Non-pigmented ciliary epithelial cell (primary cell): ENCODE data around the gene C12orf75.
"Not testable (repeated sequence)": the region's sequence is repeated elsewhere in the genome, so short reads cannot be mapped to it uniquely, and the experiment has no call there.

Experiments
- DNase-seq: peaks from one replicate; pipeline ENCODE4 v3.0.0-alpha.2; 2010; ENCODE audit warnings: low read depth

The C12orf75 gene

GRCh38 chr12:105310476-105311085 lies 19.9 kb upstream of the C12orf75 start:
- not testable (repeated sequence) for DNase-seq

- not testable (repeated sequence) for DNase-seq
These were observed 18.6 kb upstream of the C12orf75 start for GRCh38 chr12:105311936-105312335.

GRCh38 chr12:105313755-105314154 lies 16.7 kb upstream of the C12orf75 start:
- DNase-seq, result not testable (repeated sequence)

GRCh38 chr12:105315130-105315529 lies 15.4 kb upstream of the C12orf75 start:
- no peak for DNase-seq

- DNase-seq, result no peak
These were observed 14.8 kb upstream of the C12orf75 start for GRCh38 chr12:105315726-105316125.

GRCh38 chr12:105316931-105317852 lies 13.3 kb upstream of the C12orf75 start:
- peak; percentile 66 for DNase-seq

GRCh38 chr12:105317942-105318621 lies 12.4 kb upstream of the C12orf75 start:
- no peak for DNase-seq

- DNase-seq, result no peak
These were observed 11.6 kb upstream of the C12orf75 start for GRCh38 chr12:105318651-105319483.

GRCh38 chr12:105319691-105320209 lies 10.7 kb upstream of the C12orf75 start:
- DNase-seq, result no peak

- DNase-seq, result no peak
These were observed 9.4 kb upstream of the C12orf75 start for GRCh38 chr12:105321125-105321524.

- DNase-seq, result no peak
These were observed 8.4 kb upstream of the C12orf75 start for GRCh38 chr12:105322070-105322469.

GRCh38 chr12:105324704-105325103 lies 5.8 kb upstream of the C12orf75 start:
- no peak for DNase-seq

- no peak for DNase-seq
These were observed 5.4 kb upstream of the C12orf75 start for GRCh38 chr12:105325117-105325516.

- DNase-seq, result no peak
These were observed 587 bp upstream of the C12orf75 start for GRCh38 chr12:105329926-105330282.

- DNase-seq, result no peak
These were observed 677 bp downstream of the C12orf75 start for GRCh38 chr12:105330931-105331804.

- DNase-seq, result no peak
These were observed 1.3 kb downstream of the C12orf75 start for GRCh38 chr12:105331805-105332251.

- DNase-seq, result not testable (repeated sequence)
These were observed 1.8 kb downstream of the C12orf75 start for GRCh38 chr12:105332286-105332685.

GRCh38 chr12:105332925-105333324 lies 2.4 kb downstream of the C12orf75 start:
- no peak for DNase-seq

- DNase-seq, result no peak
These were observed 3.5 kb downstream of the C12orf75 start for GRCh38 chr12:105334001-105334400.

GRCh38 chr12:105334582-105334981 lies 4.1 kb downstream of the C12orf75 start:
- no peak for DNase-seq

GRCh38 chr12:105335856-105336255 lies 5.4 kb downstream of the C12orf75 start:
- DNase-seq, result no peak
